Activated CD8-positive, alpha-beta memory T cell treated with anti-CD3 and anti-CD28 coated beads, Interleukin-2, amount 50 U/mL, for 48 hours (primary cell): Measurements from ENCODE around the gene GALNT16.
"Not testable (repeated sequence)": the region's sequence is repeated elsewhere in the genome, so short reads cannot be mapped to it uniquely, and the experiment has no call there.

ENCODE experiments used
- DNase-seq: peaks from one replicate; pipeline ENCODE4 v3.0.0-alpha.2; 2020

Gene GALNT16

GRCh38 chr14:69260861-69261564, 1.1 kb downstream of the GALNT16 start:
- DNase-seq = peak; percentile 81

- DNase-seq = no peak
These were observed 1.9 kb downstream of the GALNT16 start for GRCh38 chr14:69261761-69262331.

- DNase-seq = no peak
These were observed 2.6 kb downstream of the GALNT16 start for GRCh38 chr14:69262516-69262915.

GRCh38 chr14:69263364-69263763, 3.4 kb downstream of the GALNT16 start:
- no peak for DNase-seq

GRCh38 chr14:69263771-69264170, 3.8 kb downstream of the GALNT16 start:
- DNase-seq = no peak

GRCh38 chr14:69266572-69267345, 6.8 kb downstream of the GALNT16 start:
- DNase-seq = no peak

- DNase-seq = no peak
These were observed 7.5 kb downstream of the GALNT16 start for GRCh38 chr14:69267492-69267891.

- DNase-seq = no peak
These were observed 8.3 kb downstream of the GALNT16 start for GRCh38 chr14:69268223-69268622.

- no peak for DNase-seq
These were observed 8.8 kb downstream of the GALNT16 start for GRCh38 chr14:69268763-69269162.

GRCh38 chr14:69269381-69269780, 9.4 kb downstream of the GALNT16 start:
- no peak for DNase-seq

GRCh38 chr14:69270097-69270496, 10.1 kb downstream of the GALNT16 start:
- no peak for DNase-seq

GRCh38 chr14:69270795-69271708, 11.1 kb downstream of the GALNT16 start:
- DNase-seq = no peak

- no peak for DNase-seq
These were observed 14.4 kb downstream of the GALNT16 start for GRCh38 chr14:69274321-69274720.

- DNase-seq = no peak
These were observed 15.4 kb downstream of the GALNT16 start for GRCh38 chr14:69275331-69275730.

- not testable (repeated sequence) for DNase-seq
These were observed 17.4 kb downstream of the GALNT16 start for GRCh38 chr14:69277356-69277755.

GRCh38 chr14:69280746-69281291, 20.9 kb downstream of the GALNT16 start:
- DNase-seq = no peak

- DNase-seq = peak; percentile 33
These were observed 21.7 kb downstream of the GALNT16 start for GRCh38 chr14:69281450-69282169.

GRCh38 chr14:69282448-69282847, 22.5 kb downstream of the GALNT16 start:
- no peak for DNase-seq

GRCh38 chr14:69284170-69284569, 24.2 kb downstream of the GALNT16 start:
- peak; percentile 23 for DNase-seq

GRCh38 chr14:69285661-69286255, 25.8 kb downstream of the GALNT16 start:
- peak; percentile 30 for DNase-seq
